KOPT-K1 (cell line): ENCODE results near the gene PAQR5.
"Not testable (repeated sequence)": the region's sequence is repeated elsewhere in the genome, so short reads cannot be mapped to it uniquely, and the experiment has no call there.

Experiments used
- H3K27ac ChIP-seq: fragments of 200-600 bp; sonication (generic); 2 replicates; pipeline ENCODE4 v1.5.1; 2016; ENCODE audit warnings: antibody characterized with exemption, mild to moderate bottlenecking, low read depth, low read length; ENCODE audit not compliant: poor library complexity, severe bottlenecking
- H3K36me3 ChIP-seq: fragments of 200-600 bp; sonication (generic); 2 replicates; pipeline ENCODE4 v1.5.1; 2017; ENCODE audit warnings: antibody characterized with exemption, mild to moderate bottlenecking, low read length, moderate library complexity; ENCODE audit not compliant: insufficient read depth
- H3K9me3 ChIP-seq: fragments of 200-600 bp; sonication (generic); 2 replicates; pipeline ENCODE4 v1.5.1; 2017; ENCODE audit warnings: antibody characterized with exemption, low read length, mild to moderate bottlenecking; ENCODE audit not compliant: insufficient read depth, poor library complexity, severe bottlenecking

PAQR5 gene

DNA sequence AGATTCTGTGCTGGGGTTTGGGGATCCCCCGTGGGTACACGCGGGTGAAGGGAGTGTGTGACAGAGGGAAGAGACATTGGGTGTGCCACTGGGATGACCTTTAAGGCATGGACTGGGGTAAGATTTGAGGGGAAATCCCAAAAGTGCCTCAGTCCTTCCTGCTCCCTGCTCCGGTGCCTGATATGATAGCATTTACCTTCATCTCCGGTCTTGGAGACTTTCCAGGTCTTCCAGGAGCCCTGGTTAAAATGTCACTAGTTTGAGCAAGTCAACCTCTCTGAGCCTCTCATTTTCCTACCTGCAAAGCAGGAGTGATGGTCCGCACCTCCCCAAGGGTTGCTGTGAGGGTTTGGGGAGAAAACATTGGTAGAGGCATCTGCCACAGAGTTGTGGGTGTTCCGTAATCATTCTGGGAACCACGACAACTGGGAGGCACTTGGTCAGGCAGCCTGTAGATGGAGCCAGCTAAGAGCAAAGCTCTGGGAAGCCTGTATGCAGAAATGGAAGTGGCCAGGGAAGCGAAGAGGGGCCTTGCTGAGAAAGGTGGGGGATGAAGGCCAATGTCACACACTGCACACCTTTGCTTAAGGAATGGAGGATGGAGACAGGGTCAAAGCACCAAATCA, 81.5 kb downstream of the PAQR5 start:
- H3K36me3 ChIP-seq, result no peaks in the 10 kb centered on the region
- H3K9me3 ChIP-seq, result no peaks in the 10 kb centered on the region
- H3K27ac ChIP-seq, result no peak overlapping the region

DNA sequence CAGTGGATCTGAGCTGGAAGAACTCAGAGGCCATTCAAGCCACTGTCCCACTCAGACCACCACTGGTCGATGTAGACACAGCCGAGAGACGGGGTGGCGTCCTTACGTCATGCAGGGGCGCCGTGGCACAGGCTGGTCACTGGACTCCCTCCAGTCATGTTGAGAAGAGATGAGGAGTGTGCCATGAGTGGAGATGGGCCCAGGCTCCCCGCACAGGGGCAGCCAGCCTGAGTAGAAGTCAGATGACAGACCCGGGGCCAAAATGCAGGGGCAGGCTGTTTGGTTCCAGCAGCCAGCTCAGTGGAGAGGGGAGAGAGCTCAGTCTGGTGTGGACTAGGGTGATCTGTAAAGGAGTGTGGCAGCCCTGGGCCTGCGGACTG, 82.0 kb downstream of the PAQR5 start:
- no peak overlapping the region for H3K27ac ChIP-seq
- H3K36me3 ChIP-seq, result no peaks in the 10 kb centered on the region
- no peaks in the 10 kb centered on the region for H3K9me3 ChIP-seq

DNA sequence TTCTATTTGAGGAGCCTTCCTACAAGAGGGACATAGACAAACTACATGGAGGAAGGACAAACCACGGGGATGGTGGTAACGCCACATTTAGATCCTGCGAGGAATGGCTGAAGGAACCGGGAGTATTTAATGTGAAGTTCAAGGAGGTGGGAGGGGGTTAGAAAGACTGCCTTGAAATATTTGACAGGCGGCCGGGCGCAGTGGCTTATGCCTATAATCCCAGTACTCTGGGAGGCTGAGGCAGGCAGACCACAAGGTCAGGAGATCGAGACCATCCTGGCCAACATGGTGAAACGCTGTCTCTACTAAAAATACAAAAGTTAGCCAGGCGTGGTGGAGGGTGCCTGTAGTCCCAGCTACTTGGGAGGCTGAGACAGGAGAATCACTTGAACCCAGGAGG, 83.5 kb downstream of the PAQR5 start:
- H3K27ac ChIP-seq, H3K9me3 ChIP-seq, H3K36me3 ChIP-seq: not testable (repeated sequence)

DNA sequence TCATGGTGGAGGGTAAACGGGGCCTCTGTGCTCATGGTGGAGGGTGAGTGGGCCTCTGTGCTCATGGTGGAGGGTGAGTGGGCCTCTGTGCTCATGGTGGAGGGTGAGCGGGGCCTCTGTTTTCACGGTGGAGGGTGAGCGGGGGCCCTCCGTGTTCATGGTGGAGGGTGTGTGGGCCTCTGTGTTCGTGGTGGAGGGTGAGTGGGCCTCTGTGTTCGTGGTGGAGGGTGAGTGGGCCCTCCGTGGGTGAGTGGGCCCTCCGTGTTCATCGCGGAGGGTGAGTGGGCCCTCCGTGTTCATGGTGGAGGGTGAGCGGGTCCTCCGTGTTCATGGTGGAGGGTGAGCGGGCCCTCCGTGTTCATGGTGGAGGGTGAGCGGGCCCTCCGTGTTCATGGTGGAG, 85.4 kb downstream of the PAQR5 start:
- H3K9me3 ChIP-seq, H3K36me3 ChIP-seq, H3K27ac ChIP-seq: not testable (repeated sequence)

DNA sequence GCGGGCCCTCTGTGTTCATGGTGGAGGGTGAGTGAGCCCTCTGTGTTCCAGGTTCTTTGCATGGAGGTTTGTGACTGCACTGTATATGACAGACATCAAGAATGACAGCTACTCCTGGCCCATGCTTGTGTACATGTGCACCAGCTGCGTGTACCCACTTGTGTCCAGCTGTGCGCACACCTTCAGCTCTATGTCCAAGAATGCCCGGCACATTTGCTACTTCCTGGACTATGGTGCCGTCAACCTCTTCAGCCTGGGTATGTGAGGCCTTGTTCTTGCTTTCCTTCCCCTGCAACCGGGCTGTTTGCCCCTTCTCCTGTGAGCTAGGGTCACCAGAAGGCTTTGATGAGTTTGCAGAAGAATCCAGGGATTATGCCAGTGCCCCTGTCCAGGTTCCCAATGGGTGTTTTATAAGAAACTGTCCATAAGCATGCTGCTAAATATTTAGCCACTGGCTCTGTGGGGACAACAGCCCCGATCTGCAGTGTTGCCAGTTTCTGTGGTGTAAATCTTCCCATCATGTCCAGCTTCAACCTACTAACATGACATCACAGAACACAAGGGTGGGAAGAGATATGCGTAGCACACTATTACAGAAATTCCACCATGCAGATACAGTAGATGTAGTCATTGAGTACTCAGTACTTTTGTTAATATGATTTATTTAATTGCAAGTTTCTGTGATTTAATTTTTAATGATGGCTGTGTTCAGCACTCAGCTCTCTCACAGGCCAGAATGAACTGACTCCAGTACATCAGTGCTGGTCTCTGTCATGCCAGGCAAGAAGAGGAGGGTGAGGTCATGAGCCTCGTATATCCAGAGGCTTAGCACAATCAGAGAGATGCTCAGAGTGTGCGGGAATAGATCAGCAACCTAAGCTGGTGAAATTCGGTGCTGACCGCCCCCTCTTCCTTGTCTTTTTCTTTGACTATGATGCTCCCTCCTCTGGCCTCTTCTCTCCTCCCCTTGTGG, 86.2 kb downstream of the PAQR5 start:
- no peak overlapping the region for H3K27ac ChIP-seq

DNA sequence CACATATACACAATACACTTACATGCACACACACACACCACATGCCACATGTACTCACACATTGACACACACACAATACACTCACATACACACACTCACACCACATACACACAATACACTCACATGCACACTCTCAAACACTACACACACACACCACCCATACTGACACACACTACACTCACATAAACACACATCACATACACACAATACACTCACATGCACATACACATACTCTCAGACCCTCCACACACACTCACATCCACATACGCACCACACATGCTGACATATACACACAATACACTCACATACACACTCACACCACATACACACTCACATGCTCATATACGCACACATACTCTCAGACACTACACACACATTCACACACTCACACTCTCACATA, 87.1 kb downstream of the PAQR5 start:
- H3K27ac ChIP-seq, result no peak overlapping the region
- no peaks in the 10 kb centered on the region for H3K9me3 ChIP-seq
- H3K36me3 ChIP-seq, result no peaks in the 10 kb centered on the region

More for the DNA sequence above, 86.2 kb downstream of the PAQR5 start:
- H3K36me3 ChIP-seq, result no peaks in the 10 kb centered on the region
- H3K9me3 ChIP-seq, result no peaks in the 10 kb centered on the region

DNA sequence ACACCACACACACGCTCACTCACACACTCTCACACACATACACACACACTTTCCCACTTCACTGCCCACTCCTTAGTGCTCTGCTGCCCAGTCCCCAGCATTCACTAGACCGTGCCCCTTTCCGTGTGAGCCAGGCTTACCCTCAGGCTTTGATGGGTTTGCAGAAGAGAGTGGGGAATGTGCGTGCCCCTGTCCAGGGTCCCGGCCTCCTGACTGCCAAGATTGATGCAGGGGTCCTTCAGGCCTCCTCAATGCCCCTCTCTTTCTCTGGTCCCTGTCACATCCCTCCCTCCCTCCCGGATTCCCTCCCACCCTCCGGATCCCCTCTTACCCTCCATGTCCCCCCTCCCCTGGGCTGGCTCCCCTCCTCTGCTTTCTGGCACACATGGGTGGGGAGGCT, 87.6 kb downstream of the PAQR5 start:
- Histone ChIP-seq H3K27ac (no peak overlapping the region), H3K9me3 (no peaks in the 10 kb centered on the region), H3K36me3 (no peaks in the 10 kb centered on the region)

DNA sequence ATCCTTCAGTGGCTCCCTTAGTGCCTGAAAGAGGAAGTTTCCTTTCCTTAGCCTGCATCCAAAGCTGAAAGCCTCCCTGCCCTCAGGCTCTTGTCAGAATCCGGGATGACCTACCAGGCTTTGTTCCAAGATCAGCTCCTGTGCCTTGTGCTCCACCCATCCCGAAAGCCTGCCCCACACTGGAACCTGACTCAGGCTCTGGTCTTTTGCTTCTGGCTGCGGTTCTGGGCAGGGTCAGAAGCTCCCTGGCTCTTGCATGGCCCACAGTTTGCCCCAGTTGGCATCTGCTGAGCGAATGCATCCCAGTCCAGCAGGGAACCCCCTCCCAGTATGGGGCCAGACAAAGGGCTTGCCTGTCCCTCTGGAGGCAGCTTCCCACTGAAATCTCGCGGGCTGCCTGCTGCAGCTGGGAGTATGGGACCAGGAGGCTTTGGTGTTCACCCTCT, 89.6 kb downstream of the PAQR5 start:
- H3K27ac ChIP-seq, result no peak overlapping the region

DNA sequence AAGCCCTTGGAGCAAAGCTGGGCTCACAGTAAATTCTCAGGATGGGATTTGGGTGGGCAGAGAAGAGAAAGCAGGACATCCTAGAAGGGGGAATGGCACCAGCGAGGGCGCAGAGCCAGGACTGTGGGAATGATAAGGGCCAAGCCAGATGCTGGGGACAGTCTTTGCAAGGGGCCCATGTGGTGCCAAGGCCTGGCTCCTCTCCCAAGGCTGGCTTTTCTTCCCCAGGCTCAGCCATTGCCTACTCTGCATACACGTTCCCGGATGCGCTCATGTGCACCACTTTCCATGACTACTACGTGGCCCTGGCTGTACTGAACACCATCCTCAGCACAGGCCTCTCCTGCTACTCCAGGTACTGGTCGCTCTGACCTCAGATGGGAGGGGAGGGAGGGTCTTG, 90.7 kb downstream of the PAQR5 start:
- Histone ChIP-seq H3K9me3 (no peaks in the 10 kb centered on the region), H3K36me3 (no peaks in the 10 kb centered on the region), H3K27ac (no peak overlapping the region)

More for the DNA sequence above, 89.6 kb downstream of the PAQR5 start:
- H3K36me3 ChIP-seq, result no peaks in the 10 kb centered on the region
- no peaks in the 10 kb centered on the region for H3K9me3 ChIP-seq

DNA sequence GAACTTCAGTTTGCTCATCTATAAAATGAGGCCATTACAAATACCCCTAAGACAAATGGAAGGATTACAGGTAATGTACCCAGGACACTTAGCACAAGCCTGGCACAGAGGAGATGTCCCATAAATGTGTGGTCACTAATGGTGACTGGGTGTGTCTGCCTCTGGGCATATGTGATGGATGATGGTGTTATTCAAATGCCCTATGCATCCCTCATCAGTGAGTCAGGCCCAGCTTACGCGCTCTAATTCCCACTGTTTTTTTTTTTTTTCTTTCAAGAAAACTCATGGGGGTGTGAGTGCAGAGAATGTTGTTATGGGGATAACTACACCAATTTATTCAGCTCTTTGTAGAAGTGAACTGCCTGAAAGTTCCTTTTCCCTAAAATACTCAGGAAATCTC, 91.9 kb downstream of the PAQR5 start:
- Histone ChIP-seq H3K9me3 (no peaks in the 10 kb centered on the region), H3K27ac (no peak overlapping the region), H3K36me3 (no peaks in the 10 kb centered on the region)

DNA sequence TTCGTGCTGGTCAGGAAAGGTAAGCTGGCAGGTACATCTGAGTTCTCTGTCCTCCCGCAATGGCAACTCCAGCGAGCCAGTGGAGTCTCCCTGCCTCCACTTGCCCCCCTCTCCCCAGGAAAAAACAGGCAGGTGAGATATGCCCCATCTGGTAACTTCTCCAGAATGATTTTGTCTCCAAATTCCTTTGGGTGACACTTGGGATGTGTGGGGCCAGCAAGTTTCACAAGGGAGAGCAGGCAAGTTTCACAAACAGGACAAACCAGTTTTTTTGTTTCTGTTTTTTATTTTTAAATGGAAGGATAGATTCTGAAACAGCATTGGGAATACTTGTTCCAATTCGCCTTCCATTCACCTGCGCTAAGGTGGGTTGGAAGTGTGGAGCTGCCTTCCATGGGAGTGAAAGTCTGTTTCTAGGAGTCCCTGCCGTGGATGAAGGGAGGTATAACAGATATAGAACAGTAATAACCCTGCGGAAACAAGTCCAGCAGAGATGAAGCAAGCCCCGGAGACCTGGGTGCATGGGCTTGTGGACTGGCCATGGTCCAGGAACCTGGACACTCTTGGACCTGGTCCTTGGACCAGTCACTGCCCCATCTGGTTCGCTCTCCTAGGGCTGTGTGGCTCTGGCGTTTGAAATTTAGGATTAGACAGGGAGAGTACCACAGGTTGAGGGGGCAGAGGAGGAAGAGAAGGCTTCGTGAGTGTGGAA, 92.5 kb downstream of the PAQR5 start:
- H3K27ac ChIP-seq, result no peak overlapping the region
- H3K36me3 ChIP-seq, result no peaks in the 10 kb centered on the region
- no peaks in the 10 kb centered on the region for H3K9me3 ChIP-seq

DNA sequence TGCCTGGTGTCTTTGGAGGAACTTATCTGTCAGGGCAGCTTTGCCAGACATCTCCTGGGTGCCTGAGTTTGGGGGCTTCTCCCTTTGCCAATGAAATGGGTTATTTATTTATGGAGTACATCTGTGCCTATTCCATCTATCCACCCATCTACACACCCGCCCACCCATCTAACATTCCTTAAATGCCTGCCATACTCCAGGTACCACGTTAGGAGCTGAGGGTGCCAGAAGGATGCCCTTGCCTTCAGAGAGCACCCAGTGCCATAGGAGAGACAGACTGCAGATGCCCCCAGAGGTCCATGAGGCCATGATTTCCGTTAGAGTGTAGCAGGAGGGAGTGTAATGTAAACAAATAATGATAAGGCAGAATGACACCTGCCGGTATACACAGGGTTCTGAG, 93.6 kb downstream of the PAQR5 start:
- no peaks in the 10 kb centered on the region for H3K9me3 ChIP-seq
- H3K36me3 ChIP-seq, result no peaks in the 10 kb centered on the region
- no peak overlapping the region for H3K27ac ChIP-seq

DNA sequence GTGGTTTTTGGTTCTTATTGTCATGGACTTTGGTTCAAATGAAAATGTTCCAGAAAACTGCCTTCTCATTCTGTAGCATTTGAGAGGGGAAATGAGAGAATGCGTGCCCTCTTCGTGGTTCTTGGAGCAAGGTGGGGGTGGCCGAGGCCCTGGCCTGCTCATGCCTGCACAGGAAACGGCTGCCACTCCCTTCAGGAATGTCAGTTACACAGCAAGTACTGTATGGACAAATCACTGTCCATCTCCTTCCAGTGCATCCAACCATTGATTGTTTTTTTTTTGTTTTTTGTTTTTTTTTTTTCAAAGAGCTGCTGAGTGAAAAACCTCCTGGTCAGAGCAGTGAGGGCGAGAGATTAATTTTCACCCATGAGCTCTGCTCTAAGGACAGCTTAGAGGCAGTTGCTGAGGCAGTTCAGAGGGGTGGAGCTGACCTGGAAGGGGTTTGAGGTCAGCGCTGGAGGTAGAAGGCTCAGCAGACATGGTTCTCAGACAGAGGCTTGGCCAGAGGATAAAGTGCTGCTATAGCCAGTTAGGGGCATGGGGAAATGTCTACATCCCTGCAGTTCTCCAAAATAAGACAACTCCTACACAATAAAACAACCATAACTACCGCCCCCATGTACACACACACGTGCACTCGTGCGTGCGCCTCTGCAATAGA, 95.2 kb downstream of the PAQR5 start:
- no peaks in the 10 kb centered on the region for H3K9me3 ChIP-seq
- no peak overlapping the region for H3K27ac ChIP-seq
- H3K36me3 ChIP-seq, result no peaks in the 10 kb centered on the region

DNA sequence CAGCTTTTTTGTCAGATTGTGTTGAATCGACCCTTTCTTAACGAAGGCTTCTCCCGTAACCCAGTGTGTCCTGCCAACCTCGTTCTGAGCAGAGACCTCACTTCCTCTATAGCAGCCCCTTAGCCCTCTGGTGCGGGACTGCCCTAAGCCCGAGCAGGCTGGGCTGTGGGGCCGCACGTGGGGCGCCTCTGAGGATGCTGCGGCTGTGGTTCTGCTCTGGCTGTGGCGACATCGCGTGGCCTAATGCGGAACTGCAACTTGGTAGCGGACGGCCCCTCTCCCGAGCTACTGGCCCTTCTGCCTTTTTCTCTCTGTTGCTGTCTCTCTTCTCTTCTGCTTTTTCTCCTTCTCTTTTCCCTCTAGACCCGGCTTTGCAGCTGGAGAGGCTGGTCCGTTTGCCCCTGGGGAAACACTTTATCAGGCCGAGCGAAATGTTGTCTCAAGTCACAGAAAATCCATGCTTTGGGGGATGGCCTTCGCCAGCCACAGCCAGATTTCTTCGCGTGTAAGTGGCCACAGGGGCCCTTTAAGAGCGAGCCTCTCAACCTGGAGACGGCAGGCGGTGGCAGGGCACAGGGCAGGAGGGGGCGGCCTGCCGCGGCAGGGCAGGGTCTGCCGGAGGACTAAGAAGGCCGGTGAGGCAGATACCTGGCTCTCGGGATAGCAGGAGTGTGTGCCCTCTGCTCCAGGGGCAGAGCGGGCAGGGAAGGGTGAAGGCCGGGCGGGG, 96.0 kb downstream of the PAQR5 start:
- Histone ChIP-seq H3K36me3 (no peaks in the 10 kb centered on the region), H3K9me3 (no peaks in the 10 kb centered on the region), H3K27ac (no peak overlapping the region)
